HG03432 (cell line): ENCODE measurements around the gene TANC1.

Source experiments
- ATAC-seq: cut with Tn5 transposase; IDR thresholded peaks from one replicate; pipeline ENCODE4 v1.9.1; 2021; ENCODE audit warnings: mild to moderate bottlenecking, moderate library complexity; ENCODE audit not compliant: unreplicated experiment

The TANC1 gene

GRCh38 chr2:159185401-159186130 lies 217.1 kb downstream of the TANC1 start:
- ATAC-seq = peak; percentile 73

GRCh38 chr2:159186462-159186861 lies 218.0 kb downstream of the TANC1 start:
- peak; percentile 48 for ATAC-seq

DNA sequence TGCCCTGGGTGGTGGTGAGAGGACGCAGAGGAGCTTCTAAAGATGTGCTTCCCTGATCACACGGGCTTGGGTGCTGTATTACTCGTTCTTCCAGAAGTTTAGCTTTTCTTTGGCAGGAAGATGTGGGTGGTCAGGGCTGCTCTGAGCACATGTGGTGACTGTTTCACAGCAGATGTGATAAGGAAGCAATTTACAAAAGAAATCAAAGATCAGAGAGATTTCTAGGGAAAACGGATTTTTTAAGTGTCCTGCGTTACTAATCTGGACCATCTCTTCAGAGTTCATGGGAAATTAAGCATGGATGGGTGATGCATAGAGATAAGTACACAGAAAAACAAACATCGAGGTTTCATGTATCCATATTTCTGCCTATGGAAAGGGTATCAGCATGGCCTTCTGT lies 218.7 kb downstream of the TANC1 start:
- ATAC-seq = no peak

DNA sequence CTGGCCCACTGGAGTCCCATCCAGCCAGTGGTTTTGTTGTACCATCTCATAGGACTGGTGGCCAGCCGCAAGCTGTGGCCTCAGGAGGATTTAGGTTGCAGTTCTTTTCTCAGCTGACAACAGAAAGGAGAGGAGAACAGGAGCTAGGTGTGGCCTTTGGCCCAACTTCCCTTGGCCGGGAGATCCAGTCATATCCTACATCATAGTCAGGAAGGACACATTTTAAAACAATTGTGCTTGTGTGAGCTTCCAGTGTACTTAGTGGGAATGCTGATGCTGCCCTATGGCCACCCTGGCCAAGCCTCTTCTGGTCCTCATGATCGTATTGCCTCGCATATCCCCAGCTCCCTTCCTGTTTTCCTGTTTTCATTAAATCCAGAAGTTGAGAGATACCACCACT lies 220.0 kb downstream of the TANC1 start:
- ATAC-seq = no peak

- no peak for ATAC-seq
These were observed 224.0 kb downstream of the TANC1 start for GRCh38 chr2:159192371-159192918.

DNA sequence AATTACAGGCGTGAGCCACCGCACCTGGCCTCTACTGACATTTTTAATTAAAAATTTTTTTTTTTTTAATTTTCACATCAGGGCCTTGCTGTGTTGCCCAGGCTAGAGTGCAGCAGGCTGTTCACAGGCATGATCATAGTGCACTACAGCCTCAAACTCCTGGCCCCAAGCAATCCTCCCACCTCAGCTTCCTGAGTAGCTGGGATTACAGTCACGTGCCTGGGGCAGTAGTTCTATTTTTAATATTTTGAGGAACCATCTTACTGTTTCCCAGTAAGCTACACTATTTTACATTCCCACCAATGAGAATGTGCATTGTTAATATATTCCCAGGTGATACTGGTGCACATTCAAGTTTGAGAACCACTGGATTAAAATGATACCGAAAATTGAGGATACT lies 225.4 kb downstream of the TANC1 start:
- ATAC-seq = no peak

DNA sequence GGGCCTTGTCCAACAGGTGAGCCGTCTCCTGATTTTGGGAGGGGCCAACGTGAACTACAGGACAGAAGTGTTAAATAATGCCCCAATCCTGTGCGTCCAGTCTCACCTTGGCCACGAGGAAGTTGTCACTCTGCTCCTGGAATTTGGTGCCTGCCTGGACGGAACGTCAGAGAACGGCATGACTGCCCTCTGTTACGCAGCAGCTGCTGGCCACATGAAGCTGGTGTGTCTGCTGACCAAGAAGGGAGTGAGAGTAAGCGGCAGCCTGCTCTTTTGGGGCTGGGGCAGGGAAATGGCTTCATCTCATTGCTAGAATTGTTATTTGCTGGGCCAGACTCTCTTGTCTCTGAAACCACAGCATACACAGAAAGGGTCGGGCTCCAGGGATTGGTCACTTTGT lies 225.8 kb downstream of the TANC1 start:
- no peak for ATAC-seq

GRCh38 chr2:159195697-159196096 lies 227.3 kb downstream of the TANC1 start:
- no peak for ATAC-seq

GRCh38 chr2:159196393-159196925 lies 228.0 kb downstream of the TANC1 start:
- no peak for ATAC-seq

DNA sequence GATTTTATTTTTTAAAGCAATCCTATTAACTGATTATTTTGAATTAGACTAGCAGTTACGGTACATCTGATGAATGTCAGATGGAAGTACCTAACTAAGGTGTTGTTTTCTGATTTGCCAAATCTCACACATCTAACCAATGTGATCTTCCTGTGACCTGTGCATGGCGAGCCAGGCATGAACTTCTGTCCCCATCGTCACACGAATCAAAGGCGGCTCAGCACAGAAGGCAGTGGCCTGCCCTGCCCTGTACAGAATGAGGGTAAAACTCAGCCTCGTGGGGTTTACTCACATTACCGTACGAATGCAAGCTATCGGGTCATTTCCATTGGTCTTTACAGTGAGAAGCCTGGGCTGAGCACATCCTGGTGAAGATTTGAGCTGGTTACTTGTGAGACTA lies 230.8 kb downstream of the TANC1 start:
- no peak for ATAC-seq

DNA sequence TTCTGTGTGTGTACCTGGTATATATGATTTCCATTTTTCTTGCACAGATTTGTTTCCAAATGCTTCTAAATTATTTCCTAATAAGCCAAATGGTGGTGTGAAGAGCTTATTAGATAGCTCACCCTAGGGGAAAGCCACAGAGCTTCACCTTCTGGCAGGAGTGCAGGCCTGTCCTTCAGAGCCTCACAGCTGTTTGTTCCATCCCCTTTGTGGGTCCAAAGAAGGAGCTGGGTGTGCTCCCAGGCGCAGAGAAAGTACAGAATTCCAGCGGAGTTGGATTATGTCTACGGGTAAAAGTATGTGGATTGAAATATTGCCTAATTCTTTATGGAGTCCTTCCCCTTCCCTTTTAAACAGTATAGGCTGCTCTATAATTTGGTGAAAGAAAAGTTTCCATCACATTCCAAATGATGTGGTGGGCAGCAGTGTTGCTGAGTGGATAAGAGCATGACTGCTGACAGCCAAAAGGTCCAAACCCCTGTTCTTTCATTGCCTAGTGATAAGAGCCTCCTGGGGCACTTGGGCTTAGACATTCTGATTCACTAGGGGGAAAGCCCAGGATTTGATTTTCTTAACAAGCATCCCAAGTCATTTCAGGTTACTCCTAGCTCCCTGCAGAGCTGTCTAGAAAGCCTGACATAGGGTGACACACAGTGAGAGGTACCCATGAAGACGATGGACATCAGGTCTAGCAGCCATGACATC lies 231.5 kb downstream of the TANC1 start:
- ATAC-seq = no peak

DNA sequence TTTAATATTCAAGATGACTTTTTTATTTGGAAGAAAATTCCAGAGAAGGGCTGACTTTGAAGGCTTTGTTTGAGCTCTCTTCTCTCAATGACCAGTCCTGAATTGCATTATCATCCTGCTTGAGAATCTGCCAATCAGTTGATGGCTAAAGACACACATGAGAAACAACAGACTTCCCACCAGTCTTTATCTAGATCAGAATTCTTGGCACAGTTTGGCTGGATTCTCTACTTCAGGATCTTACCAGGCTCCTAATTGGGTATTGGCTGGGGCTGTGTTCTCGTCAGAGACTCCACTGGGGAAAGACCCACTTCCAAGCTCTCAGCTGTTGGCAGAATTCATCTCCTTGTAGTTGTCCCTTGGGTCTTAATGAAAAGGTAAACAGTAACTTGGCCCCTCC lies 232.1 kb downstream of the TANC1 start:
- peak; percentile 7 for ATAC-seq

DNA sequence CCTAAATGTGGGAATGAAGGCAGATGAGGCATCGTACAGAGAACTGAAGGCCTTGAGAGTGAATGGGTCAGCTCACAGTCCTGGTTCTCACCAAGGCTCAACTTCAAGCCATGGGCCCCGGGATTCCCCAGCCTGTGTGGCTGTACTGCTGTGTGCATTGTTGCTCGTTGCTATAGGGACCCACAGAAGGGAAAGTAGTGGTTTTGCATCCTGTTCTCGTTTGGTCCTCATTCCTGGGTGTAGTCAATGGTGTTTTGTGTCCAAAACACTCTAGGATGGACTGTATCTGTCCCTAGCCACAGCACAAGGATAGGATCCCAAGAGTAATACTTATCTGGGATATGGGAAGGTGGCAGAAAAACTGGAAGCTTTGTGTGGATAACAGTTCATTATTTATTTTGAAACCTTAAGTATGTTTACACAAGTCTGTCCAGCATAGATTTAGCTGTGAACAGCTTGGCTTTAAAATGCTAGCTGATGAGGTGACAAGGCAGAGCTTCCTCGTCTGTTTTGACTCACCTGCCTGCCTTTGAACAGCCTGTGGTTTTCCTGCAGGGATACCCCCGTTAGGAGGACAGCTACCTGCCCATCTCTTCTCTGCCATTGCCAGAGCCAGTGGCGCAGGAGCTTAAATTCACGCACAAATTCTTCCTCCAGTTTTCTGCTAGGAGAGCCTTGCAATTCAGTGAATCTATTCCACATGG lies 233.1 kb downstream of the TANC1 start:
- peak; percentile 99 for ATAC-seq

DNA sequence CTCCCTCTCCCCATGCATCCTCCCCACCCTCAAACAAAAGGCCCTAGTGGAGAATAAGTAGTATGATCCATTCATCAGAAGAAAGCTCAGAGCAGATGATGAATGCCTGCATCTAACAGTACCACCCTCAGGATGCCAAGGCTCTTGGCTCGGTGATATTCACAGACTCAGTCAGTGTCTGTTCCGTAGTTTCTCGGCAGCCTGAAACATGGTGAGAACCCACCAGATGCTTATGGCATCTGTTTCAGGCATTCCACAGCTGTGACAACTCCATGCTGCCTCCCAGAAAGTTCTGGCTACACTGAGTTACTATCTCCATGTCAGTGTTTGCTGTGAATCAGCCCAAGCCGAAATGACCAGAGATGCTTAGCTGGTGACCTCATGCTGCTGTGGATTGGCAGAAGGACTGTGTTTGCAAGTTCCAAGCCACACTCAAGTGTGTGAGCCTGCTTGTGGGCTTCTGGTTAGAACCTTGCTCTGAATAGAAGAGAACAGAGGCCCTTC lies 234.2 kb downstream of the TANC1 start:
- no peak for ATAC-seq

- no peak for ATAC-seq
These were observed 236.1 kb downstream of the TANC1 start for GRCh38 chr2:159204381-159205144.

DNA sequence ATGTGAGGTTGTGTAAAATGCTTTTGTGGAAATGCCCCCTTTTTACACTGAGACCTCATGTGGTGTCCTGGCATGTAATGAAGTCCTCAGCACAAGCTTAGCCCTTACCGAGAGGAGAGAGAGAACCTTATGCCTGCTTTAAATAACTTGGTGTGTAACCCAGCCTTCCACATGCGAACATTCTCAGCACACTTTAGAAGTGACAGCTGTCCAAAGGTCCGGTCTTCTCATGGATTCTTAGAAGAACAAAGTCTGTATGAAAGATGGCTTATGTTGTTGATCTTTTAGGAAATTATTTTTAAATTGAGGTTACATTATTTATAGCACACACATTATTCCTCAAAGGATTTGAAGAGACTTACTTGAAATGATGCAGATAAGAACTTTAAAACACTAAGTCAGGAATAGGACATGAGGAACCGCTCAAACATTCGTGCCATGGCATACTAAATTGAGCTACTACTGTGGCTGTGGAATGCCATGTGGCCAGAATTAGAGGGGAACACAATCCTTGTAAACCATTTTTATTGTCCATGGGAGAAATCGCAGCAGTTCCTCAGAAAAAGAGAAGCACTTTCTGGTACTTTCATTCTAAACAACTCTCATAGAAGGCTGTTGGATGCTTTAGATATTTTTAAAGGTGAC lies 238.4 kb downstream of the TANC1 start:
- no peak for ATAC-seq

GRCh38 chr2:159208438-159208837 lies 240.0 kb downstream of the TANC1 start:
- ATAC-seq = no peak

DNA sequence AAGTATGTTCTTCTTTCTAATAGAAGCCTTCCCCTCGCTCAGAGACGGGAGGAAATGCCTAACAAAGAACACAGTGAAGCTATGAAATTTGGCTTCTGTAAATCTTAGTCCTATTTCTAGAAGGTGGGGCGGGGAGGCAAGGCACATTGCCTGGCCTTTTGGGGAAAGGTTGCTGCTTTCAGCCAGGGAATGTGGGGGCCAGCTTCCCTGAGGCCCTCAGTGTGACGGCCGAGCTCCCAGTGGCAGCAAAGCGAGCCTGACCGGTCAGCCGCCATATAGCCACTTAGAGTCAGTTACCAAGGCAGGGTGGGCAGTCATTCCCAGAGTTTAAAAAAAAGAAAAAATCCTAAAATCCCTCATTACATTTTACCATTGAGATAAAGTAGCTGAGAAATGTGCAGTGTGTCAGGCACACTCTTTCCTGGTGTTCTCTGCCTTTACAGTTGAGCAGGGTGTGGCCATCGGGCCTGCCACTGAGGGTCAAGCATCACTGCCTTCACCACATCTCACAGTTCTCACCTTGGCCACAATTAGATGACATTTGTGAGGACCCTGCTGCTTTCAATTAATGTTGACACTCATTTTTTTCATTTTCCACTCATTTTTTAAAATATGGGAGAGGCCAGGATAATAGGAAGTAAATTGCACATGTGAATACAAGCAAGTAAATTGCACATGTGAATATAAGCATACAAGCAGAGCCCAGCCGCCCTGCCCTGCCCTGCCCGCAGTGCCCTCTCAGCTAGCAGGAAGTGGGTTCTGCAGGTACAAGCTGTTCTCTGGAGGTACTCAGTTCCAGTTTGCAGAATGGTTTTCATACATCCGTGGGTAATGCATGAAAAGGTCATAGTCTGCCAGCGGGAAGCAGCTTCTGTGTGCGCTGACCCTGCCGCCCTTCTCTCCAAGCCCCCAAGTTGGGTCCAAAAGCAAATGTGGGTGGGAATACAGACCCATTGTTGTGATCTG lies 241.2 kb downstream of the TANC1 start:
- ATAC-seq = peak; percentile 85
